ENCODE measurements around the gene TMPRSS9.
"Not testable (repeated sequence)": the region's sequence is repeated elsewhere in the genome, so short reads cannot be mapped to it uniquely, and the experiment has no call there.

Gene TMPRSS9

DNA sequence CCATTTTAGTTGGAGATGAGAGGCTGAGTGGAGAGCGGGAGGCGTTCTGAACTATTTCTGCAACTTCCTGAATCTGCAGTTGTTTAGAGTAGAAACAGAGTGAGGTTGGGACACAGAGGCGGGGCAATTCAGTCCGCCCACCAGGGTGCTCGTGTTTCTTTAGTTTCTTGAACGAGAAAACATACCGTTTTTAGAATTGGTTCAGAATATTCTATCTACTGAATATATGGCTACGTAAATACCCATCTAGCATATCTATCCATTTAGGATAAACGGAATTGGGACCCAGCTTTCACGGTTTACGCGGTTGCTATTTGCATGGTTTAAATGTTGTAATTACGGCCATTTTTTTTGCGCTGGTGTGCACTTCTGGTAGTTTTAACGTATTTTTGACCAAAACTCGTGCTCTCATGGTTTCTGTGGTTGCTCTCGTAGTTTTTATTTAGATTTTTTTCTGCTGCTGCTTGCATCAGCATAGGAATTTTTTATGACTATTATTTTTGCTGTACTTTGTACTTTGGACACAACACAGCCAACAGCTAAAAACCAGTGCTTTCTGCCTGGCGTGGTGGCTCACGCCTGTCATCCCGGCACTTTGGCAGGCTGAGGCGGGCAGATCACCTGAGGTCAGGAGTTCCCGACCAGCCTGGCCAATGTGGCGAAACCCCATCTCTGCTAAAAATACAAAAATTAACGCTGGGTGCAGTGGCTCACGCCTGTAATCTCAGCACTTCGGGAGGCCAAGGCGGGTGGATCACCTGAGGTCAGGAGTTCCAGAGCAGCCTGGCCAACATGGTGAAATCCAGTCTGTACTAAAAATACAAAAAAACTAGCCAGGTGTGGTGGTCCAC lies 34.6 kb downstream of the TMPRSS9 start:
- DNase-seq, result no peak

DNA sequence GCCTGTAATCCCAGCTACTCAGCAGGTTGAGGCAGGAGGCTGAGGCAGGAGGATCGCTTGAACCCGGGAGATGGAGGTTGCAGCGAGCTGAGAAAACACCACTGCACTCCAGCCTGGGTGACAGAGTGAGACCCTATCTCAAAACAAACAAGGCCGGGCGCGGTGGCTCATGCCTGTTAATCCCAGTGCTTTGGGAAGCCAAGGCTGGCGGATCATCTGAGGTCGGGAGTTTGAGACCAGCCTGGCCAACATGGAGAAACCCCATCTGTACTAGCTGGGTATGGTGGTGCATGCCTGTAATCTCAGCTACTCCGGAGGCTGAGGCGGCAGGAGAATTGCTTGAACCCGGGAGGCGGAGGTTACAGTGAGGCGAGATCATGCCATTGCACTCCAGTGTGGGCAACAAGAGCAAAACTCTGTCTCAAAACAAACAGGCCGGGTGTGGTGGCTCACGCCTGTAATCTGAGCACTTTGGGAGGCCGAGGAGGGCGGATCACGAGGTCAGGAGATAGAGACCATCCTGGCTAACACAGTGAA lies 35.3 kb downstream of the TMPRSS9 start:
- not testable (repeated sequence) for DNase-seq

DNA sequence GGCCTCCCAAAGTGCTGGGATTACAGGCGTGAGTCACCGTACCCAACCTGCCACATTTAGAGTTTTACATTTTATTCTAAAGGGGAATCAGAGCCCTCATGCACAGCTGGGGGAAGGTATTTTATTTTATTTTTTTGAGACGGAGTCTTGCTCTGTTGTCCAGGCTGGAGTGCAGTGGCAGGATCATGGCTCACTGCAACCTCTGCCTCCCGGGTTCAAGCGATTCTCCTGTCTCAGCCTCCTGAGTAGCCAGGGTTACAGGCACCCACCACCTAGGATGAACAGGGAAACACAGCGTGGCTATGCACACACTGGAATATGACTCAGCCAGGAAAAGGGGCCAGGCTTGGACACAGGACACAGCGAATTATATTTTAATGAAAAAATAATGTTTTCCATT lies 37.1 kb downstream of the TMPRSS9 start:
- not testable (repeated sequence) for DNase-seq

- no peak for DNase-seq
These were observed 38.8 kb downstream of the TMPRSS9 start for GRCh38 chr19:2398735-2399305.

GRCh38 chr19:2399582-2399981 lies 39.5 kb downstream of the TMPRSS9 start:
- DNase-seq, result no peak

DNA sequence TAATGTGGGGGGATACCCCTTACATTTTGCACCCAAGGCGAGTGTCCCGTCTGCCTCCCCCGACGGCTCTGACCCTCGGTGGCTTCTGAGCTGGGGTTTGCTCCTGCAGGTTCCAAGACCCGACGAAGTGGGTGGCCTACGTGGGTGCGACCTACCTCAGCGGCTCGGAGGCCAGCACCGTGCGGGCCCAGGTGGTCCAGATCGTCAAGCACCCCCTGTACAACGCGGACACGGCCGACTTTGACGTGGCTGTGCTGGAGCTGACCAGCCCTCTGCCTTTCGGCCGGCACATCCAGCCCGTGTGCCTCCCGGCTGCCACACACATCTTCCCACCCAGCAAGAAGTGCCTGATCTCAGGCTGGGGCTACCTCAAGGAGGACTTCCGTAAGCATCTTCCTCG lies 48.2 kb downstream of the TMPRSS9 start:
- DNase-seq, result no peak

DNA sequence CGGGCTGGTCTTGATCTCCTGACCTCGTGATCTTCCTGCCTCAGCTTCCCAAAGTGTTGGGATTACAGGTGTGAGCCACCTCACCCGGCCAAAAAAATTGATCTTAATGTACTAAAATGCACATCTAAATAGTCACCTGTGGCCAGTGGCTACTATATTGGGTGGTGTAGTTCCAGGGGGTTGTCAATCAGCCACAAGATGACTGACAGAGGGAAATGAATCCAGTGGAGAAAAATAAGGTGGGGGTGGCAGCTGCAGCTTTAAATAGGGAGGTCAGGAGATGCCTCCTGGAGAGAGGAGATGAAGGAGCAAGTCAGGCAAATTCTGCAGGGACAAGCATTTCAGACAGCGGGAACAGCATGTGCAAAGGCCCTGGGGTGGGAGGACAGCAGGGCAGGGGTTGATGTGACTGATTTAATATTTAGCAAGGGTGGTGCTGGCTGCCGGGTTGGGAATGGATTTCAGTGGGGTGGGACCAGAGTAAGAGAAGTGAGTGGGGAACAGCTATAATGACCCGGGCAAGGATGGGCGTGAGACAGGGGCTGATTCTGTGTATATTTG lies 49.4 kb downstream of the TMPRSS9 start:
- no peak for DNase-seq

- no peak for DNase-seq
These were observed 50.0 kb downstream of the TMPRSS9 start for GRCh38 chr19:2410023-2410422.

GRCh38 chr19:2411709-2412108 lies 51.6 kb downstream of the TMPRSS9 start:
- no peak for DNase-seq

DNA sequence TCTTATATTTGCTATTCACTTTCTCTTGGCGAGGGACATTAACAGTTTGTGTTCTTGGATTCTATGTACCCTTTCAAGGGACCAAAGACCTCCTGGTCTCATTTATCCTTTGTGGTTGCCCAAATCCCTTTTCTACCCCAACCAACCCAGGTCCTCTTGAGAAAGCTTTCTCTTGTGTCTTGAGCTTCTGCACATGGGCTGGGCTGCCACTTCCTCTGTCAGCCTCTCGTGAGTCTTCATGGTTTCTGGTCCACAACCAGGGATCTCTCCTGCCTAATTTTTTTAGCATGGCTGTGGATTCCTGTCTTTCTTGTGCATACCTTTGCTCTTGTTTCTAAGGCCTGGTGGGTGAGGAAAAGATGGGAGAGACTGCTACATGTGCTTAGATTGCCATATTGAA lies 52.4 kb downstream of the TMPRSS9 start:
- DNase-seq, result no peak

- no peak for DNase-seq
These were observed 53.1 kb downstream of the TMPRSS9 start for GRCh38 chr19:2413159-2413558.

DNA sequence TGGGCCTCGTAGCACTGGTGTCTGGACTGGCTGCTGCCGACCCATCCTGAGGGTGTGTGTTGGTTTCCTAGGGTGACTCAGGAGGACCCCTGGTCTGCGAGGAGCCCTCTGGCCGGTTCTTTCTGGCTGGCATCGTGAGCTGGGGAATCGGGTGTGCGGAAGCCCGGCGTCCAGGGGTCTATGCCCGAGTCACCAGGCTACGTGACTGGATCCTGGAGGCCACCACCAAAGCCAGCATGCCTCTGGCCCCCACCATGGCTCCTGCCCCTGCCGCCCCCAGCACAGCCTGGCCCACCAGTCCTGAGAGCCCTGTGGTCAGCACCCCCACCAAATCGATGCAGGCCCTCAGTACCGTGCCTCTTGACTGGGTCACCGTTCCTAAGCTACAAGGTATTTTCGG lies 53.6 kb downstream of the TMPRSS9 start:
- DNase-seq, result no peak

- no peak for DNase-seq
These were observed 55.4 kb downstream of the TMPRSS9 start for GRCh38 chr19:2415281-2415972.

- no peak for DNase-seq
These were observed 55.9 kb downstream of the TMPRSS9 start for GRCh38 chr19:2415973-2416319.

DNA sequence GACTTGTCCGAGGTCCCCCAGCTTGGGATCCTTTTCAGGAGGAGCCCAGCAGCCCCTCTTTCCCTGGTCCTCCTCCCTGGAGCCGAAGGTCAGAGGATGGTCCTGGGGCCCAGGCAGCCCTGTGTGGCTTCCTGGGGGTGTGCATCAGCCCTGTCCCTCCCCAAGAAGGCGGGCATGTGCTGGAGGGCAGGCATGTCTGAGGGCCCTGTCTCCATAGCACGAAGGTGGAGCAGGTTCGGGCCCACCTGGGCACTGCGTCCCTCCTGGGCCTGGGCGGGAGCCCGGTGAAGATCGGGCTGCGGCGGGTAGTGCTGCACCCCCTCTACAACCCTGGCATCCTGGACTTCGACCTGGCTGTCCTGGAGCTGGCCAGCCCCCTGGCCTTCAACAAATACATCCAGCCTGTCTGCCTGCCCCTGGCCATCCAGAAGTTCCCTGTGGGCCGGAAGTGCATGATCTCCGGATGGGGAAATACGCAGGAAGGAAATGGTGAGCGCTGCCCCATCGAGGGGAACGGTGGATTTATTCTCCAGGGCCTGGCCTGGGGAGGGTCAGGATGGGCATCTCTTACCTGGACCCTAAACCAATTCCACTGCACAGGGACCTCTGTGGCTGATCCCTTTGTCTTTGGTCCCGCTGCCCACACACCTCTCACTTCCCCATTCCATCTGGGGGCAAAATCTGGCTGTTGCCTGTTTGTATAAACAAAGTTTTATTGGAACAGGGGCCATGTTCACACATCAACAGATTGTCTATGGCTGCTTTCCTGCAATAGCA lies 56.4 kb downstream of the TMPRSS9 start:
- DNase-seq, result no peak

DNA sequence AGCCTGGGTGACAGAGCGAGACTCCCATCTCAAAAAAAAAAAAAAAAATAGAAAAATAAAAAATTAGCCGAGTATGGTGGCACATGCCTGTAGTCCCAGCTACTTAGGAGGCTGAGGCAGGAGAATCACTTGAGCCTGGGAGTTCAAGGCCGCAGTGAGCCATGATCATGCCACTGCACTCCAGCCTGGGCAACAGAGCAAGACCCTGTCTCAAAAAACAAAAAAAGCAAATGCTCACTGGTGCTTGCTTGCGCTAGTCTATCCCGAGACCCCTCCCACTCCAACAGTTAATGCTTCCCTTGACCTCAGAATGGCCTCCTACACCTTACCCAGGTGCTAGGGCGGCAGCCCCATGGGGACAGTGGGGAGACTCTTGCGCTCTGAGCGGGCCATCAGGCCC lies 57.4 kb downstream of the TMPRSS9 start:
- not testable (repeated sequence) for DNase-seq

GRCh38 chr19:2417881-2418406 lies 57.9 kb downstream of the TMPRSS9 start:
- no peak for DNase-seq

GRCh38 chr19:2419754-2420153 lies 59.7 kb downstream of the TMPRSS9 start:
- DNase-seq, result no peak

DNA sequence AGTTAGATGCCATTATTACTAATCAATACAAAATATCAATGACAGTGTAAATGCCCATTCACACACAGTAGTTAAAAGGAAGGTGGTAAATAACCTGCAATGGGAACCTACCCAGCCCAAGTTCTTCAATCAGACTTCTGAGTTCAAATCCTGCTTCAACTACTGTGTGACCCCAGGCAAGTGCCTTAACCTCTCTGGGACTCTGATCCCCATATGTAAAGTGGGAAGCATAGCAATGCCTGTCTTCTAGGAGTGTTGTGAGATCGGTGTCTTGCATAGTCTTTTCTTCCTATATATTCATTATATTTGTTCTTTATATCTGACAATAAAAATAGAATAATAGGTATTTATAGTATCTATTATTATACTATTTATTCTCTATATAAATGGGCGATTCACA lies 60.4 kb downstream of the TMPRSS9 start:
- no peak for DNase-seq

DNA sequence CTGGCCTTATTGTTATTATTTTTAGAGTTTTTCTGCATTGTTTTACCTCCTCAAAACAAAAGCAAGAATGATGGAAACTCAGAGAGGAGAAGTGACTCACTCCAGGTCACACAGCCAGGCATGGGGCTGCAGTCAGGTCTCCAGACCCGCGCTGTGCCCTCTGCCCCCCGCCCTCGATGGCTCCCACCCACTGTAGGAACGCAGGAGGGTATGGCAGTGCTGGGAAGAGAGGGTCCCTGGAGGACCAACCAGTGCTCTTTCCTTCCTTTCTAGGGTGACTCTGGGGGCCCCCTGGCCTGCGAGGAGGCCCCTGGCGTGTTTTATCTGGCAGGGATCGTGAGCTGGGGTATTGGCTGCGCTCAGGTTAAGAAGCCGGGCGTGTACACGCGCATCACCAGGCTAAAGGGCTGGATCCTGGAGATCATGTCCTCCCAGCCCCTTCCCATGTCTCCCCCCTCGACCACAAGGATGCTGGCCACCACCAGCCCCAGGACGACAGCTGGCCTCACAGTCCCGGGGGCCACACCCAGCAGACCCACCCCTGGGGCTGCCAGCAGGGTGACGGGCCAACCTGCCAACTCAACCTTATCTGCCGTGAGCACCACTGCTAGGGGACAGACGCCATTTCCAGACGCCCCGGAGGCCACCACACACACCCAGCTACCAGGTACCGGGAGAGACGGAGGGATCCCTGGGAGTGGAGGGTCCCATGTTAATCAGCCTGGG lies 61.7 kb downstream of the TMPRSS9 start:
- DNase-seq, result no peak

GRCh38 chr19:2423071-2423914 lies 63.2 kb downstream of the TMPRSS9 start:
- no peak for DNase-seq

All from T1000 (cell line).